HepG2 (cell line): ENCODE measurements around the gene CCDC57. TPM values are rescaled to one million over a fixed set of nuclear protein-coding genes. Genes with fewer than 3 reads are reported as not detected.
A peak's percentile ranks its signal among the peaks of the same experiment; 100 is the strongest.

Experiments used
- DRAP1 ChIP-seq: IDR thresholded peaks from 2 replicates; pipeline ENCODE4 v1.6.1; 2016; ENCODE audit warnings: missing genetic modification reagents, missing compliant biosample characterization
- NFIB ChIP-seq: sonication (generic); formaldehyde crosslinking; IDR thresholded peaks from 2 replicates; pipeline ENCODE4 v1.9.0; 2021; ENCODE audit warnings: missing genetic modification reagents, mild to moderate bottlenecking, borderline replicate concordance
- SAP130 ChIP-seq: IDR thresholded peaks from 2 replicates; pipeline ENCODE4 v1.6.1; 2016; ENCODE audit warnings: low read depth
- THRA ChIP-seq: sonication (generic); formaldehyde crosslinking; IDR thresholded peaks from 2 replicates; pipeline ENCODE4 v1.4.0; 2020; ENCODE audit warnings: missing genetic modification reagents, borderline replicate concordance
- ZNF570 ChIP-seq: sonication (generic); formaldehyde crosslinking; IDR thresholded peaks from 2 replicates; pipeline ENCODE4 v1.4.0; 2020; ENCODE audit warnings: mild to moderate bottlenecking, missing genetic modification reagents, borderline replicate concordance
- ZNF607 ChIP-seq: sonication (generic); formaldehyde crosslinking; IDR thresholded peaks from 2 replicates; pipeline ENCODE4 v1.5.1; 2020; ENCODE audit warnings: missing genetic modification reagents, mild to moderate bottlenecking, borderline replicate concordance
- ZNF83 ChIP-seq: sonication (generic); formaldehyde crosslinking; IDR thresholded peaks from 2 replicates; pipeline ENCODE4 v1.4.0; 2020; ENCODE audit warnings: missing genetic modification reagents, mild to moderate bottlenecking, borderline replicate concordance
- polyA plus RNA-seq, 8 experiments: library from polyadenylated mRNA; depleted of rRNA in 3 of 8; stranded (reverse) in 7 of 8; unstranded in 1 of 8; fragments of >200 nt; fragmentation: Illumina TruSeq in 4 of 8; extraction: Trizol in 4 of 8; gene quantifications; 2 replicates each; pipeline versions ENCODE4 v1.2.1 to v1.2.3, GENCODE V29; 2011 to 2016; ENCODE audit warnings: low read depth in 4 of 8, missing spikeins in 1 of 8, mixed read lengths in 1 of 8; ENCODE audit not compliant: insufficient read depth in 1 of 8
- total RNA-seq, 5 experiments: library from RNA; depleted of rRNA; stranded (reverse); fragments of >200 nt; fragmentation: Illumina TruSeq; extraction: Trizol; gene quantifications; 2 replicates each; pipeline ENCODE4 v1.2.3, GENCODE V29; 2016; ENCODE audit warnings: low read depth in 1 of 5
- TF ChIP-seq, protein P1 (sequence below), 2 experiments: fragments of 450-650 bp in 1 of 2; sonication (generic) in 1 of 2; formaldehyde crosslinking in 1 of 2; IDR thresholded peaks; 2 replicates each; pipeline versions ENCODE4 v1.6.1 to v1.8.0; 2016 to 2022; ENCODE audit warnings: antibody characterized with exemption in 1 of 2, mild to moderate bottlenecking in 1 of 2, missing genetic modification reagents in 1 of 2
- TF ChIP-seq, protein P2 (sequence below), 2 experiments: sonication (generic) in 1 of 2; formaldehyde crosslinking in 1 of 2; IDR thresholded peaks; 2 replicates each; pipeline versions ENCODE4 v1.6.1 to v1.9.0; 2014 to 2022; ENCODE audit warnings: antibody characterized with exemption in 1 of 2, borderline replicate concordance in 1 of 2, inconsistent platforms in 1 of 2, low read depth in 1 of 2, missing genetic modification reagents in 1 of 2

CCDC57 gene
- total and polyA plus RNA-seq, 2 of the 13 experiments (the other 11 are each of a cell fraction or from before 2014, with no cell fraction given), result 59.3 to 59.9 TPM

- TF ChIP-seq, protein P1, sequence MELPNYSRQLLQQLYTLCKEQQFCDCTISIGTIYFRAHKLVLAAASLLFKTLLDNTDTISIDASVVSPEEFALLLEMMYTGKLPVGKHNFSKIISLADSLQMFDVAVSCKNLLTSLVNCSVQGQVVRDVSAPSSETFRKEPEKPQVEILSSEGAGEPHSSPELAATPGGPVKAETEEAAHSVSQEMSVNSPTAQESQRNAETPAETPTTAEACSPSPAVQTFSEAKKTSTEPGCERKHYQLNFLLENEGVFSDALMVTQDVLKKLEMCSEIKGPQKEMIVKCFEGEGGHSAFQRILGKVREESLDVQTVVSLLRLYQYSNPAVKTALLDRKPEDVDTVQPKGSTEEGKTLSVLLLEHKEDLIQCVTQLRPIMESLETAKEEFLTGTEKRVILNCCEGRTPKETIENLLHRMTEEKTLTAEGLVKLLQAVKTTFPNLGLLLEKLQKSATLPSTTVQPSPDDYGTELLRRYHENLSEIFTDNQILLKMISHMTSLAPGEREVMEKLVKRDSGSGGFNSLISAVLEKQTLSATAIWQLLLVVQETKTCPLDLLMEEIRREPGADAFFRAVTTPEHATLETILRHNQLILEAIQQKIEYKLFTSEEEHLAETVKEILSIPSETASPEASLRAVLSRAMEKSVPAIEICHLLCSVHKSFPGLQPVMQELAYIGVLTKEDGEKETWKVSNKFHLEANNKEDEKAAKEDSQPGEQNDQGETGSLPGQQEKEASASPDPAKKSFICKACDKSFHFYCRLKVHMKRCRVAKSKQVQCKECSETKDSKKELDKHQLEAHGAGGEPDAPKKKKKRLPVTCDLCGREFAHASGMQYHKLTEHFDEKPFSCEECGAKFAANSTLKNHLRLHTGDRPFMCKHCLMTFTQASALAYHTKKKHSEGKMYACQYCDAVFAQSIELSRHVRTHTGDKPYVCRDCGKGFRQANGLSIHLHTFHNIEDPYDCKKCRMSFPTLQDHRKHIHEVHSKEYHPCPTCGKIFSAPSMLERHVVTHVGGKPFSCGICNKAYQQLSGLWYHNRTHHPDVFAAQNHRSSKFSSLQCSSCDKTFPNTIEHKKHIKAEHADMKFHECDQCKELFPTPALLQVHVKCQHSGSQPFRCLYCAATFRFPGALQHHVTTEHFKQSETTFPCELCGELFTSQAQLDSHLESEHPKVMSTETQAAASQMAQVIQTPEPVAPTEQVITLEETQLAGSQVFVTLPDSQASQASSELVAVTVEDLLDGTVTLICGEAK (IDR thresholded peaks at IDR 0.05), result no peak
- TF ChIP-seq, protein P1 (CRISPR knock-in tag; IDR thresholded peaks at IDR 0.05), result 0 out of 2 replicates have a peak, but pooled peaks have one; percentile 19
- no peak for TF ChIP-seq THRA
- no peak for TF ChIP-seq ZNF570 (CRISPR knock-in tag)
- no peak for TF ChIP-seq ZNF83 (CRISPR knock-in tag)
- TF ChIP-seq, protein P2, sequence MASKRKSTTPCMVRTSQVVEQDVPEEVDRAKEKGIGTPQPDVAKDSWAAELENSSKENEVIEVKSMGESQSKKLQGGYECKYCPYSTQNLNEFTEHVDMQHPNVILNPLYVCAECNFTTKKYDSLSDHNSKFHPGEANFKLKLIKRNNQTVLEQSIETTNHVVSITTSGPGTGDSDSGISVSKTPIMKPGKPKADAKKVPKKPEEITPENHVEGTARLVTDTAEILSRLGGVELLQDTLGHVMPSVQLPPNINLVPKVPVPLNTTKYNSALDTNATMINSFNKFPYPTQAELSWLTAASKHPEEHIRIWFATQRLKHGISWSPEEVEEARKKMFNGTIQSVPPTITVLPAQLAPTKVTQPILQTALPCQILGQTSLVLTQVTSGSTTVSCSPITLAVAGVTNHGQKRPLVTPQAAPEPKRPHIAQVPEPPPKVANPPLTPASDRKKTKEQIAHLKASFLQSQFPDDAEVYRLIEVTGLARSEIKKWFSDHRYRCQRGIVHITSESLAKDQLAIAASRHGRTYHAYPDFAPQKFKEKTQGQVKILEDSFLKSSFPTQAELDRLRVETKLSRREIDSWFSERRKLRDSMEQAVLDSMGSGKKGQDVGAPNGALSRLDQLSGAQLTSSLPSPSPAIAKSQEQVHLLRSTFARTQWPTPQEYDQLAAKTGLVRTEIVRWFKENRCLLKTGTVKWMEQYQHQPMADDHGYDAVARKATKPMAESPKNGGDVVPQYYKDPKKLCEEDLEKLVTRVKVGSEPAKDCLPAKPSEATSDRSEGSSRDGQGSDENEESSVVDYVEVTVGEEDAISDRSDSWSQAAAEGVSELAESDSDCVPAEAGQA (IDR thresholded peaks at IDR 0.05; ENCODE audit: low read depth), result peak; percentile 51; the same call in 1 of the 2 replicates
- TF ChIP-seq, protein P2 (CRISPR knock-in tag; IDR thresholded peaks at IDR 0.05; ENCODE audit: borderline replicate concordance), result no peak
- peak; percentile 31 for TF ChIP-seq ZNF607 (CRISPR knock-in tag)
- TF ChIP-seq DRAP1 (CRISPR knock-in tag), result peak; percentile 67; the same call in 1 of the 2 replicates
- no peak for TF ChIP-seq NFIB (CRISPR knock-in tag)
- peak; percentile 90 for TF ChIP-seq SAP130
Measured at GRCh38 chr17:82051776-82052637, 160.6 kb downstream of the CCDC57 start, which contains the start of the genes GPS1 and RFNG (continued).
